Measurements from ENCODE around the gene KCNQ5.

KCNQ5 gene

DNA sequence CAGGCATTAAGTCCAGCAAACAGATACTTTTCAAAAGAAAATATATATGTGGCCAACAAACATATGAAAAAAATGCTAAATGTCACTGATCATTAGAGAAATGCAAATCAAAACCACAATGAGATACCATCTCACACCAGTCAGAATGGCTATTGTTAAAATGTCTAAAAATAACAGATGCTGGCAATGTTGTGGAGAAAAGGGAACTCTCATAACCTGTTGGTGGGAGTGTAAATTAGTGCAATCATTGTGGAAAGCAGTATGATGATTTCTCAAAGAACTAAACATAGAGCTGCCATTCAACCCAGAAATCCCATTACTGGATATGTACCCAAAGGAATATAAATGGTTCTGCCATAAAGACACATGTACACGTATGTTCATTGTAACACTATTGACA is 20.6 kb downstream of the KCNQ5 start:
- DNase-seq, result no peak

DNA sequence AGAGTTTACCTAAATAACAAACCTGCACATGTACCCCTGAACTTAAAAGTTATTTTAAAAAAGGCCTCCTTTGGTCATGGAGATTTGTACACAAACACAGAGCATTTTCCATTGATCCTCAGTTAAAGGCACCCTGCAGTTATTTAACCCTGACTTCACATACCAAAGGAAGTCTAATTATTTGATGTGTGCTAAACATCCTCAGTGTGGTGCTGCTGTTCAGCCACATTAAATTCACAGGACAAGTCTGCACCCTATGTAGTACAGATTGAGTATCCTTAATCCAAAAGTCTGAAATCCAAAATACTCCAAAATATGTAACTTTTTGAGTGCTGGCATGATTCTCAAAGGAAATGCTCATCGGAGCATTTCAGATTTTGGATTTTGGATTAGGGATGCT is 21.4 kb downstream of the KCNQ5 start:
- no peak for DNase-seq

DNA sequence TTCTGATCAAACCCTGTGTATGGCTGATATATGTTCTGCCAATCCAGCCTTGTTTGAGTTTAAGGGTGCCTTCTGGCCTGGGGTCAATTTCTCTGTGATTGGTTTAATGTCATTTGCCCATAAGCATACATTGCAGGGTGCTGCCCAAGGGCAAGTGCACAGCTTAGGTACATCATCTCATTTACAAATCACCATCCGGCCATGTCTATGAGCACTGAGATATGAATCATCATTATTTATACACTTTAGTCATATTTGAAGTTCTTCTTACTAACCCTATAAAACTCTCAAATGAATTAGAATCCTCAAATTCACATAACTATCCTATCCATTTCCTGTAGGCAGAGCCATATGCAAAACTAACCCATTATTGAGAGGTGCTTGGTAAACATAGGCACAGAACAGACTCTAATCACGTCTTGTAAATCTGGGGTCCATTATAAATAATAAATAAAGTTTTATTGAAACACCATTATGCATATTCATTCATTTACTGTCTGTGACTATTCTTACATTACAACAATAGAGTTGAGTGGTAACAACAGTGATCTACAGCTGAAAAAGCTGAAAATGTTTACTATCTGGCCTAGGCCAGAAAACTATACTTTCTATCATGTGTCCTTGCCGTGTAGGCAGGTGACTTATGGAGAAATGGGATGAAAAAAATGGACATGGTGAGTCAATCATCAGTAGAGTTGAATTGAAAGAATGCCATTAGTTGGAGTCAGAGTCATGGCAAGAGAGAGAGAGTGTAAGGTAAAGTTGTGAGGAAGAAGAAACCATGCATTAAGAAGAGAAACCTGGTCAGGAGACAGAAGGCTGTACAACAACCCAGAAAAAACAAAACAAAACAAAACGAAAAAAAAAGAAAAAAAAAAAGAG is 25.0 kb downstream of the KCNQ5 start:
- DNase-seq, result no peak

DNA sequence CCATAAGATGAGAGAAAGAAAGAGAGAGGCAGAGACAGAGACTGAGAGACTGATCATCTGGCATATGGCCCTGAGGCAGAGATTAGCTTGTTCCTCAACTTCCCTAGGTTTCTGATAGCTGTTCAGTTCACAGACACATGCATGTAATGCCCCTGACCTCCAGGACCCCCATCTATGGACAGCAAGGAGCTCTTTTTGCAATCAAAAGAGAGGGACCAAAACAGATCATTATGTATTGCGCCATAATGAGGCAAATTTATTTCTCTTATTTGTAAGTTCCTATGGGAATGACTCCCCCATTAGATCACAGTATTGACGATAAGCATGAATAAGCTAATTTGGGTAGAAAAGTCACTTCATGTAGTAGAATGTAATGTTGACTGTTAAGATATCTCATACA is 25.6 kb downstream of the KCNQ5 start:
- DNase-seq, result no peak

DNA sequence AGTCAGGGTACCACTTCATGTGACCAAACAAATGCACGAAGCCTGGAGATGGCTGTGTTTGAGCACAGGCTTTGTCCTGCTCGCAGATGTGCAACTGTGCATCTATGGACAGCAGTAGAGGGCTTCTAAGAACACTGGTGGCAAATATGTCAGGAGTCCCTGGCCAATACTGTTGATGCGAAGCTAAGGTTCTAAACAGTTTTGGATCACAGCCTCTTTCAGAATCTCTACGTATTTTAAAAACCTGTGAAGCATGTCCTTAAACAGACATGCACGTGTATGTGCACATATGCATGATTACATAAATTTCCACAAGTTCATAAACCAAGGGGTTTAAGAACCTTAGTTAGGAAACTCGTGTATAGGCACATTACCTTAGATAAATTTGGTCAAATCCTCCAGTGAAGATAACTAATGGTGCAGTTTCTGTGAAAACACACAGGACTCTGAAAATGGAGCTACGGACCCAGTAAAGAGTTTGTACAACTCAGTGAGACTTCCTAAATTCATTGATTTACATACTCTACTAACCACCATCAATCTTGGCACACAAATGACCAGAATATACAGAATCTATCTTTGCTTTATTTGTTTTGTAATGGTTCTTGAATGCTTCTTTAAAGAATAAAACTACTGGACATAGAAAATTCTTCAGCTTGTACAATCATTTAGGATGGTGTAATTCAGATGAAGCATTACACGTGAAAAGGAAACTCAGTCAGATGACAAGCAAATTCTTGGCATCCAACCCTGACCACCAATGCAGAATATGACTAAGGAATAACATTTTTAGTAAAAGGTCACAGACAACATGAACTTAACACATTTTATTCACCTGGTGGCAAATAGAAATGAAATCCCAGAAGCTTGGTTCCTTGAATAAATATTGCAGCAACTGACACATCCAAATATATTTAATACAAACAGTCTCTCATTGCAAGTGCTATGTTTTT is 27.4 kb downstream of the KCNQ5 start:
- no peak for DNase-seq

DNA sequence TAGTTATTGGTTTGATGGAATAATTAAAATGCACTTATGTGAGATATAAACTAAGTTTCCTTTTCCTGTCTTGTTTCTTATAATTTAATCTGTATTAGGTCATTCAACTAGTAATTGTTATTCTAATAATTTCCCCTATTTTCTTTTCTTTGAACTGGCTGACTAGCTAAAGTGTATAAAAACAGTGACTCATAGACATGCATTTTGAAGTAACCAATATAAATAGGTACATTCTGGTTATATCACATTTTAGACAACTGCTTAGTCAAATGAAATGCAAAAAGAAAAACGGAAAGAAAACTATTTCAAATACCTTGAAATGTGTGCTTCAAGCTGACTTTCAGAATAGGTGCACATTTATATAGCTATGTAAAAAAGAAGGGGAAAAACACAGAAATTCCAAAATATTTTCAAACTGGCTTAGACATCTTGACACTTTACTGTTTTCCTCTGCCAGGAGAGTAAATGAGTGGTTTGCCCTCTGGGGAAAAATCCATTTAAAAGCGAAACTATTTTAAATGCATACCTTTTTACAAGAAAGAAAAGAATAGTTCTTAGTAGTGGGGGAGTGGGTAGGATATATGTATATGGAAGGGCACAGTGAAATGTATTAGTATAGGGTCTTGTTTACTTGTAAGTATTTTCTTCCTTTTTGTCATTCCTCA is 28.3 kb downstream of the KCNQ5 start:
- no peak for DNase-seq

DNA sequence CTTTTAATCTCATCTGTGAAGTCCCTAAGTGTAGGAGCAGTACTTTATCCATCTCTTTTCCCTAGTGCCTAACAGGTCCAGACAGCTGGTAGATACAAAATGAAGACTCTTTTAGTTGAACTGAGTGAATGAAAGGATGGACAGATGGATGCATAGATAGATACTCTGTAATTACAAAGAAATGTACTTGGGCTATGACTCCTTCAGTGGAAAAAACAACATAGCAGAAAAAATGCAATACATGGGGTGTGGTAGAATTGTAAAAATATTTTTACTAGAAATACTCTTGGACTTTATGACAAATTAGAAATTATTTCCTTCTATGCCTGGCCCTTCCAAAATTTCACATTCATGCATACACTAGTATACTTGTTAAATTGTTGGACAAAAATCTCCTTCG is 29.3 kb downstream of the KCNQ5 start:
- no peak for DNase-seq

DNA sequence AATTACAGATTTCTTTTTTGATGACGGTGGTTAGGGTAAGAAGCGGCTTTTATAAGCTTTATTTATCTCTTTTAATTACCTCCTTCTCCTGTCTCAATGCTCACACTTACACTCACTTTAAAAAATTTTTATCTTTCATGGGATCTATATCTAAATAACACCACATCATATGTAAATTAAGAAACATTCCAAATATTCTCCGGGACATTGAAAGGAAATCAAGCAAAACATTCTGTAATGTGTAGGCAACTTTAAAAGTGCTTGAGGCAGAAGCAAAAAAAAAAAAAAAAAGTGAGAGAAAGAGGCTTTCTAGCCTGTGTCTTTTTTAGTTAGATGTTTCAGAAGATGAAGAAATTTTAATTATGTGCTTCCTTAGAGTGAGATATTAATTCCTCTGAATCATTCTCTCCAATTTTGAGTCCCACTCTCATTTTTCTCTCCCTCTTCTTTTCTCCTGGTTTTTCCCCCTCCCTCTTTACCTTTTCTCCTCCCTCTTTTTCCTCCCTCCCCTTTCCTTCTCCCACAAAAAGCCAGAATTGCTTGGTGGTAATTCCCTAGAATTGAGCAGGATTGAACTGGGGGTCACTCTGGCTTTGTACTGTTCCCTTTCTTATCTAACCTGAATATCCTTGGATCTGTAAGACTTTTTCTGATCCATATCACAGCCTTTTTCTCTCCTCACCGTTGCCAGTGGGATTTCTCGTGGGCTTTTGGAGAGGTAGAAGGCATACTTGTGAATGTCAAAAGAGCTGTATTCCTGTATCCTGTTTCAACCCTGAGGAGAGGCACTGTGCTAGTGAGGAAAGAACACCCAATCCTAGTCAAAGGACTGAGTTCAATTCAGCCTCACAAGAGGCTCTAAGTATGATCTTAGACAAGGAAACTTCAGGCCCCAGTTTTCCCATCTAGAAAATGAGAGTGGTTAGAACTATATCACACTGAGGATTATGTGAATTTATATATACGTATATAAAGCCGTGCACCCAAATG is 30.4 kb downstream of the KCNQ5 start:
- DNase-seq, result no peak

DNA sequence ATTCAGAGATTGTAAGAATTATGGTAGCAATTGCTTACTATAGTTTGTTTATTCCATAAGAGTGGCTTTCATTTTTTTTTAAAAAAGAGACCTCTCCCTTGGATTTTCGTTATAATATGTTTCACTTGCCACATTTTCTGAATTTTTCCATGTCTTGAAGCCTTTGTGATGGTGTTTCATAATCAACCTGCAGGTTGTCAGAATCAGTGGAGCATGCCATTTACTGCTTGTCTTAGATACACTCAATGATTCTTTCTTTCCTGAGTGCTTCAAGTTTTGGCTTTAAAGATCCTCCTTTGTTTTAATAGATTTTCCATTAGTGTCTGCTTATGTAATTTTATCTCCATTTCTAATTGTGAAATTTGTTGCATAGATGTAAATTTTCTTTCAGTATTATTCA is 31.2 kb downstream of the KCNQ5 start:
- DNase-seq, result no peak

DNA sequence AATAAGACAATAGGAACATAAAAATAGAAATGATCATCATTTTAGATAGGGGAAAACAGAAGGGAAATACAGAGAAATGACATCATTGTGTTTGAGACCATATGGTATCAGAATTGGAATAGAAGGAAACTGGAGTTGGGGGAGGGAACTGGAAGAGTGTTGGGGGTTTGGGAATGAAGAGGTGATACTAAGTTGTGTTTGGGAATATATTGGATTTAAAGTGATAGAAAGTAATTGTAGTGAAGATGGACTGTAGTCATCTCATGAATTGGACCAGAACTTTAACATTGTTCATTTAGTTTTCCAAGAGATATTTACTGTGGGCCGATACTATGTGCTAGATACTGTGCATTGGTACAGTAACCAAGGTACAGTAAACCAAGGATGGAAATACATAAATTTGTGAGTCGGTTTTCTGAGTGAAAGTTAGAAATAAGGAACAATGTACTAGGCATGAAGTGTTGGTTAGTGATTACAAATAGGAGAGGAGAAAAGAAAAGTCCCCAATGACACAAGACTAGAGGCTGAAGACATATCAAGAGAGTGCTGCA is 32.3 kb downstream of the KCNQ5 start:
- DNase-seq, result no peak

DNA sequence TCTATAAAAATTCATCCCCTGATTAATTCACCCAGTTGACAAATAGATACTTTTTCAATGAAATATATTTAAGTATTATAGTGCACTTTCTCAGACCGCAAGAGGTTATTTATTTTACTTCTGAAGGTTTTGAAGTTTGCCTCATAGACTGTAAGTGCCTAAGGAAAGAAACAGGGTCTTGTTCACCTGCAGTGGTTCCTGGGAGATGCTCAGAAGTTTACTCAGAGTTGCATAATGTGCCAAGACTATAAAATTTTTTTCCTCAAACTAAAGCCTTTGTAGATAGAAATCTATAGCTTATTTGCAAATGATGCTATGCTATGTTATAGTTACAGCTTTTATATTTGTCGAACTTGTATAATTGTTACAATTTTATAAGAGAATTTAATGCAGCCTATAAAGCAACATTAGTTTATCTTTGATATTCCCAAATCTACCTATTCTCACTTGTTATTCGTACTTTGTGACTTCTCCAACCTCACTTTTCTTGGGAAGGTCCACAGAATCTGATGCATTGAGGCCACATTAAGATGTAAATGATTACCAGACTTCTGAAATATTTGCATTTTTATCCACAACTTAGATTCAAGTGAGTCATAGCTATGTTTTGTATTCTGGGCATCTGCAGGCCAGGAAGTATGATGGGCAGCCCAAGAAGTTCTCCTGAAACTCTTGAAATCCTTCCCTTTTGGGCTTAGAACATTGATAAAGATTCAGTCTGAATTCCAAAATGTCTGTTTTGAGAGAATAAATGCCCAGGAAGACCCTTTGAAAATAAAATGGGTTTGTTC is 35.7 kb downstream of the KCNQ5 start:
- DNase-seq, result no peak

DNA sequence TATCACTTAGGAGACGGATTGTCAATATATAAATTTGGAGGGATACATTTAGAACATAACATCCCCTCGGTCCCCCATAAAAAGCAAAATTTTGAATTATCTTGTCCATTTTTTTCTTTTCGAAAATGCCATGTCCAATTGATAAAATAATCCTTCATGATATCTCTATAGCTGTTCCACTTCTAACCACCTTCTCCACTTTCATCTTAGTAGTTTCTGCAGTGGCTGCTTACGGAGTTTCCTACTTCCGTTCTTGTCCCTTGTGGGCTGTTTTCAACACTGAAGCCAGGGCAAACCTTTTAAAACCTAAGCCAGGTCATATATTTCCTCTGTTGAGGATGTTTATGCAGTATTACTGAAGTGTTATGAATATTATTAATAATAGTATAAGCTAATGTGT is 37.9 kb downstream of the KCNQ5 start:
- no peak for DNase-seq

DNA sequence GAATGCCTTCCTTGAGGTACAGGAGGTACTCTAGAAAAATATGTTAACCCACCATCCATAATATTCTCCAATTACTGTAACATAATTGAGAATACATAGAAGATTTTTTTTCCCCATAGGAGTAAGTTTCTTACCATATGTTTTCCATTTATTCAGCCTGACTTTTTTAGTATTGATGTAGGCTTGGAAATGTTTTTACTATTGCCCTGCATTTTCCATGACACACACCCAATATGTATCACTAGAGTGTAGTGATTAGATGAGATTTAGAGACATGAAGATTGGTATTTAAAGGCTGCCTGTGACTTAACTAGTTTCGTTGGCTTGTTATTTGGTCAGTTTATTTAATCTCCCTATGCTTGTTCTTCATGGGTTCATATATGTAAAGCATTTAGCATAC is 39.5 kb downstream of the KCNQ5 start:
- no peak for DNase-seq

DNA sequence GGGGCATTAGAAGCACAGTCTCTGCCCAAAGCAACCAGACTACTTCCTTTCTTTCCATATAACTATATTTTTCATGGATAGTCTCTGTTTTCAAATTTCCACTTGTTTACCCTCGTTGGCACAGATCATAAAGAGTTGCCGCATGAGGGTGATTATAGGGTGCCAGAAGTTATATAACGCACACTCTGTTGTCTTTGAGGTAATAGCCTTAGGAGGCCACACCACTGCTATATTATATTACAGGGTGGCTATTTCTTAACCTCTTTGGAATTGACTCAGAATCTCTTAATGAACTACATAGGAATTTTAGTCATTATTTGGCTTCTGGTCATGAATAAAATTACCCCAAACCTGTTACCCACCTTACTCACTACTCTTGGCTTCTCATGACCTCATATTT is 43.7 kb downstream of the KCNQ5 start:
- no peak for DNase-seq

DNA sequence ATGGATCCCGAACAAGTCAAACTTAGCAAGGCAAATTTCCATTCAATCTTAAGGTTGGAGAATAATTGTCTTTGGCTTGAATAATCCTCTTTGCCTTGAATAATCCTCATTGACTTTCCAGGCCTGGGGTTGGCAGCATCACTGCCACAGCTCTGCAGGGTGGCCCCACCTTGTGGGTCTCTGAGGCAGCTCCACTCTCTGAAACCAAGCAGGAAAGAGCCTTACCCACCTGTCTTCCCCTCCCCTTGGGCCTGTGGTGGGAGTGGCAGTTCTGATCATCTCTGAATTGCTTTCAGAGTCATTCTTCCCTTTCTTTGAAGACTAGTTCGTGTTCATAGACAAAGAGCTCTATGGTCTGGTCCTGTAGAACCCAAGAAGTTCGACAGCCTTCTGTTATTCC is 47.5 kb downstream of the KCNQ5 start:
- DNase-seq, result no peak

DNA sequence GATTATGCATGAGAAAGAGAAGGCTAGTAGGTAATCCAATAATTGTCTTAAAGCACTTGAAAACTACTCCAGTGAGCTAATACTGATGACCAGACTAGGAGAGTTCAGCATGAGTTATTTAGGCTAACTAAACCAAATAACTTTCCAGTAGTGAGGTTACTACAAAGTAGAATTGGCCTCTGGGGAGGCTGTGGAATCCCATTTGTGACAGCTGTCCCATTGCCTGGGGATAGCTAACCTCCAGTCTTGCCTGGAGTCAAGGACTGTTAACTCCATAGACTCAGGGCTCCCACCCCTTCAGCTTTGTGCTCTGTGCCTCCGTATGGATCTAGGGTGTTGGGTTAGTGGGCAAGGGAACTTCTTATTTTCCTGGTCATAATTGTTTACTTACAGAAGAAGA is 51.0 kb downstream of the KCNQ5 start:
- DNase-seq, result no peak

DNA sequence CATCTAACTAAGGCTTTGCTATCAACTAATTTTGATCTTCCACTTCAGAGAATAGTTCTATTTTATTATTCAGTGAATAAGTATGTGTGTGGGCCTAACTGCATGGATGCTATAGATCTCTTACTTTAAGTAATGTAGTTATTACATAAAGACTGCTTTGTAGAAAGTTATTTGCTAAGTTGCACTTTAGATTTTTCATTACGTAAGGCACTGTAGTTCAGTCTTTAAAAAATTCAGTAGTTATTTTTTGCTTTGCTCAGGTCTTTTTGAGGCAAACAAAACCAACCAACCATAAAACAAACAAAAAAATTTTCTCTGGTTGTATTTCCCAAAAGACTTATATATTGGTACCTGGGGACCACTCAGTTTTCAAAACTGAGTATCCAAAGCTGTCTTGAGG is 53.0 kb downstream of the KCNQ5 start:
- no peak for DNase-seq

DNA sequence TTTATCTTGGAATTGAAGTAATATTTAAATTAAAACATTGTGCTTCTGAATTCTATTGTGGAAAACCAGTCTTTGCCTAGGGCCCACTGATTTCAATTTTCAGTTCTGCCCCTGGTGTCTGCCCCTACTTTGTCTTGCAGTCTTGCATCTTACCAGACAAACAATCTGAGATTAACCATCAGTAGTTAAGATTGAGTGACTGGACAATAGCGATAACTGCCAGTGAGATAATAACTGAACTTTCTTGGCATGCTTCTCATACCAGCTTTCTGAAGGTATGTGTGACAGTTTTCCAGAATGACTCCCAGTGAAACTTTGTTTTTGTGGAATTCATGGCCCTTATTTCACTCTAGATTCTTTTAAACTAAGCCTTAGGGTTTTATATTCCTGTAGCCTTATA is 53.5 kb downstream of the KCNQ5 start:
- no peak for DNase-seq

DNA sequence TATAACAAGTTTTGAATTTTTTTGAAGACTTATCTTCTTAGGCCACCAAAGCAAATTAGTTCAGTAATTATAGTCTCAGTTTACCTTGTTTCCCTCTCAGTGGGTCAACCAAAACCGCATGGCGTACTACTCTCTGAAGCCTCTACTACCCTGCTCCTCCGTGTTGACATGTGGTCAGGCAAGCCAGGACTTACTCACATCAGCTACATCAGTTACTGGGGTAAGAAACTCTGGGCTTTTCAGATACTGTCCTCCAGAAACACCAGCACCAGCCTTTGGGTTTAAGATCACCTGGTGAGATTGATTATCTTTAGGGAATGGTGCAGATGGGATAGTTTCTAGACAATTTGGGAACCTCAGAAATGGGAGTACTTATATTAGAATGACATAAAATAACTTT is 55.1 kb downstream of the KCNQ5 start:
- DNase-seq, result no peak

DNA sequence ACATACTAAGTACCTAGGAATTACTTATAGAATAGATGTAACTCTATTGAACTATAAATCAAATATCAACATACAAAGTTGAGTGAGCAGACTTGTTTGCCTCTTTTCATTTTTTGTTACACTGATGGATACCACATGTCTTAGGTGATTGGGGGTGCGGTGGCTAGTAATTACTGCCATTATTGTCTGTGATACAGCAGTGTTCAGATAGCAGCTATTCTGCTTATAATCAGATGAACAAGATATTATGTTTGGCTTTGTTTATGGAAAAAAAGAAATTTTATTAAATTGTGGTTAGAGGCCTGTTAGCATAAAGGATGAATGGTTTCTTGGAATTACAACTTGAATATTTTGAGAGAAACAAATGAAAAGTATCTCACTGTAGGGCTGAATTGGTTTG is 55.9 kb downstream of the KCNQ5 start:
- DNase-seq, result no peak

DNA sequence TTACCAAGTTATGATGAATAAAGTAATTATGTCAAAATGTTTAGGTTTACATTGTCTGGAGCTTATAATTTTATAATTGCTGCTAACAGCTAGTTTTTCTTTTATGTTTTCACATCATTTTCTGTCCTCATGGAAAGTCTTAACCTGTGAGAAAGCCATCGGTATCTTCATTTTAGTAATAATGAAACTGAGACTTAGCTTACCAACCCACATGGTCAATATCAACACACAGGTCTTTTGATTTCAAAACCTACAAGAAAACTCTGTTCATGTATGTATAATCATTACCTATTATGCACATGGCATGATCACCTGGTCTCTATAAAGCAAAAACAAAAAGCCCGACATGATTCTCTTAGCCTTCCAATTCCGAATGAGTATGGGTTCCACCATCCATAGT is 61.9 kb downstream of the KCNQ5 start:
- DNase-seq, result no peak

Measured in NCI-H510A (cell line).